Adrenal gland (tissue), 12 donors: ENCODE results near the gene UCN2. TPM values are rescaled to one million over a fixed set of nuclear protein-coding genes. Genes with fewer than 3 reads are reported as not detected.

Experiments
- DNase-seq, 7 donors: peaks; one replicate each; pipeline ENCODE4 v3.0.0-alpha.2; 2019 to 2020
- H3K27ac ChIP-seq, 5 donors: fragments of 200-600 bp; sonication (generic) in 4 of 5; 1 replicate in 3 of 5; 2 replicates in 2 of 5; pipeline versions ENCODE4 v1.5.1 to v1.8.0; 2016 to 2020; ENCODE audit warnings: mild to moderate bottlenecking in 1 of 5
- H3K27me3 ChIP-seq: fragments of 200-600 bp; 2 replicates; pipeline ENCODE4 v1.8.0; 2021
- H3K36me3 ChIP-seq, 2 donors: fragments of 200-600 bp; replicated peaks in 1 of 2; 1 replicate in 1 of 2; 2 replicates in 1 of 2; pipeline versions ENCODE4 v1.5.1 to v1.8.0; 2018 to 2022
- H3K4me1 ChIP-seq, 2 donors: fragments of 200-600 bp; replicated peaks in 1 of 2; 1 replicate in 1 of 2; 2 replicates in 1 of 2; pipeline versions ENCODE4 v1.5.1 to v1.8.0; 2018 to 2021
- H3K4me3 ChIP-seq, 4 donors: fragments of 200-600 bp; sonication (generic) in 3 of 4; one replicate each; pipeline ENCODE4 v1.5.1; 2016 to 2018
- H3K9me3 ChIP-seq, 3 donors: fragments of 200-600 bp; sonication (generic) in 1 of 3; replicated peaks in 1 of 3; 1 replicate in 2 of 3; 2 replicates in 1 of 3; pipeline versions ENCODE4 v1.5.1 to v1.8.0; 2016 to 2021
- CTCF ChIP-seq, 6 experiments: fragments of 450-650 bp in 4 of 6; fragments of 200-600 bp in 2 of 6; sonication (generic) in 1 of 6; IDR thresholded peaks; 1 replicate in 5 of 6; 2 replicates in 1 of 6; pipeline versions ENCODE4 v1.5.1 to v1.8.0; 2016 to 2021; ENCODE audit warnings: antibody characterized with exemption in 6 of 6, mild to moderate bottlenecking in 2 of 6, moderate library complexity in 1 of 6
- POLR2A ChIP-seq, 2 donors: fragments of 450-650 bp; IDR thresholded peaks; one replicate each; pipeline ENCODE4 v1.6.1; 2017; ENCODE audit warnings: antibody characterized with exemption in 2 of 2, mild to moderate bottlenecking in 2 of 2, moderate library complexity in 1 of 2
- WGBS, 4 donors: extraction: QIAGEN DNeasy Blood & Tissue Kit in 2 of 4; methylation state at CpG; one replicate each; pipeline versions ENCODE4 v1.1.5 to v1.1.7; 2013 to 2017; 5-methylcytosine and 5-hydroxymethylcytosine counted together
- intact Hi-C, 2 donors: fragments of 100-400 bp; cut with DNase I; formaldehyde crosslinking; loops; one replicate each; pipeline versions ENCODE4 v1.14.1 to v1.15.0; 2022 to 2023
- polyA plus RNA-seq, 3 donors: library from polyadenylated mRNA; stranded (reverse); fragments of 200-250 nt in 2 of 3; fragments of 350-450 nt in 1 of 3; fragmentation: Illumina TruSeq in 1 of 3; extraction: RNeasy Lipid Tissue Mini Kit (QIAGEN cat#74804) in 1 of 3; gene quantifications; one replicate each; pipeline ENCODE4 v1.2.3, GENCODE V29; 2013 to 2014
- total RNA-seq, 9 donors: library from RNA; depleted of rRNA in 4 of 9; stranded (reverse); fragments of >200 nt in 4 of 9; fragments of 120-200 nt in 1 of 9; fragmentation: NEBNext Ultra II Directional in 1 of 9; extraction: Animal tissue kit (Norgen Biotek cat#: 25700) in 1 of 9; gene quantifications; one replicate each; pipeline versions ENCODE4 v1.1.0 to v1.2.4, GENCODE V29; 2013 to 2023
- donor health status: healthy with polysubstance abuse.
- donor health status: Bipolar disorder and iron deficiency.
- donor health status: DM: yes; HTN: yes; CAD: no.
- donor health status: DM: no; HTN: no; CAD: no.
- donor health status: DM: no; HTN: no; CAD: no.
- donor health status: DM: yes; HTN: yes; CAD: no.

Gene UCN2
- total and polyA plus RNA-seq, 12 donors: 0.14 to 0.32 (median 0.20) TPM; not detected in 9

GRCh38 chr3:48573973-48574585 is 10.5 kb upstream of the UCN2 start:
- WGBS, 4 donors: 90 to 100% (median 95%) methylated on average over 5 to 10 of the region's 10 CpGs
- H3K4me1 ChIP-seq: no peaks in the 10 kb centered on the region
- intact Hi-C loops: no loop called here
- H3K4me3 ChIP-seq: no peak overlapping the region
- H3K27ac ChIP-seq: no peak overlapping the region
- no peaks in the 10 kb centered on the region for H3K36me3 ChIP-seq
- DNase-seq: no peak
- no peaks in the 10 kb centered on the region for H3K27me3 ChIP-seq
- no peak for TF ChIP-seq CTCF (IDR thresholded peaks at IDR 0.05)
- no peak for TF ChIP-seq POLR2A (IDR thresholded peaks at IDR 0.05)
- no peaks in the 10 kb centered on the region for H3K9me3 ChIP-seq

- no peak for DNase-seq
- intact Hi-C loops: no loop called here
- Histone ChIP-seq H3K9me3 (no peaks in the 10 kb centered on the region), H3K27me3 (no peaks in the 10 kb centered on the region), H3K36me3 (no peaks in the 10 kb centered on the region), H3K4me1 (no peaks in the 10 kb centered on the region), H3K4me3 (no peak overlapping the region), H3K27ac (no peak overlapping the region)
- TF ChIP-seq POLR2A (IDR thresholded peaks at IDR 0.05): no peak
- TF ChIP-seq CTCF (IDR thresholded peaks at IDR 0.05): no peak
- WGBS, 4 donors: 88 to 100% (median 93%) methylated on average over 4 to 7 of the region's 7 CpGs
Observed at GRCh38 chr3:48572517-48572916, 8.9 kb upstream of the UCN2 start.

- intact Hi-C loops: no loop called here
- Histone ChIP-seq H3K4me3 (no peak overlapping the region), H3K27ac (no peak overlapping the region), H3K9me3 (no peaks in the 10 kb centered on the region), H3K27me3 (no peaks in the 10 kb centered on the region), H3K4me1 (no peaks in the 10 kb centered on the region), H3K36me3 (no peaks in the 10 kb centered on the region)
- DNase-seq: no peak
- no peak for TF ChIP-seq CTCF (IDR thresholded peaks at IDR 0.05)
- no peak for TF ChIP-seq POLR2A (IDR thresholded peaks at IDR 0.05)
- 80 to 92% (median 85%) methylated on average over 1 to 12 of the region's 12 CpGs for WGBS, 4 donors
Observed at GRCh38 chr3:48571938-48572337, 8.4 kb upstream of the UCN2 start.

GRCh38 chr3:48569808-48570450 is 6.3 kb upstream of the UCN2 start:
- TF ChIP-seq CTCF (IDR thresholded peaks at IDR 0.05) (no peak), POLR2A (IDR thresholded peaks at IDR 0.05) (no peak)
- WGBS, 4 donors: 91 to 94% (median 92%) methylated on average over 17 to 18 of the region's 18 CpGs
- Histone ChIP-seq H3K4me3 (no peak overlapping the region), H3K36me3 (no peaks in the 10 kb centered on the region), H3K27ac (no peak overlapping the region), H3K27me3 (no peaks in the 10 kb centered on the region), H3K9me3 (no peaks in the 10 kb centered on the region), H3K4me1 (no peaks in the 10 kb centered on the region)
- intact Hi-C loops: no loop called here
- no peak for DNase-seq
